Activated CD4-positive, alpha-beta T cell treated with anti-CD3 and anti-CD28 coated beads, Interleukin-10, Interleukin-2, amounts not matched to agents 100 ng/mL and 50 ng/mL, durations not matched to agents 16 hours and 8 hours (primary cell): Measurements from ENCODE around the gene PTPRR.

Source experiments
- DNase-seq: peaks from one replicate; pipeline ENCODE4 v3.0.0-alpha.2; 2020

The PTPRR gene, protein sequence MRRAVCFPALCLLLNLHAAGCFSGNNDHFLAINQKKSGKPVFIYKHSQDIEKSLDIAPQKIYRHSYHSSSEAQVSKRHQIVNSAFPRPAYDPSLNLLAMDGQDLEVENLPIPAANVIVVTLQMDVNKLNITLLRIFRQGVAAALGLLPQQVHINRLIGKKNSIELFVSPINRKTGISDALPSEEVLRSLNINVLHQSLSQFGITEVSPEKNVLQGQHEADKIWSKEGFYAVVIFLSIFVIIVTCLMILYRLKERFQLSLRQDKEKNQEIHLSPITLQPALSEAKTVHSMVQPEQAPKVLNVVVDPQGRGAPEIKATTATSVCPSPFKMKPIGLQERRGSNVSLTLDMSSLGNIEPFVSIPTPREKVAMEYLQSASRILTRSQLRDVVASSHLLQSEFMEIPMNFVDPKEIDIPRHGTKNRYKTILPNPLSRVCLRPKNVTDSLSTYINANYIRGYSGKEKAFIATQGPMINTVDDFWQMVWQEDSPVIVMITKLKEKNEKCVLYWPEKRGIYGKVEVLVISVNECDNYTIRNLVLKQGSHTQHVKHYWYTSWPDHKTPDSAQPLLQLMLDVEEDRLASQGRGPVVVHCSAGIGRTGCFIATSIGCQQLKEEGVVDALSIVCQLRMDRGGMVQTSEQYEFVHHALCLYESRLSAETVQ

DNA sequence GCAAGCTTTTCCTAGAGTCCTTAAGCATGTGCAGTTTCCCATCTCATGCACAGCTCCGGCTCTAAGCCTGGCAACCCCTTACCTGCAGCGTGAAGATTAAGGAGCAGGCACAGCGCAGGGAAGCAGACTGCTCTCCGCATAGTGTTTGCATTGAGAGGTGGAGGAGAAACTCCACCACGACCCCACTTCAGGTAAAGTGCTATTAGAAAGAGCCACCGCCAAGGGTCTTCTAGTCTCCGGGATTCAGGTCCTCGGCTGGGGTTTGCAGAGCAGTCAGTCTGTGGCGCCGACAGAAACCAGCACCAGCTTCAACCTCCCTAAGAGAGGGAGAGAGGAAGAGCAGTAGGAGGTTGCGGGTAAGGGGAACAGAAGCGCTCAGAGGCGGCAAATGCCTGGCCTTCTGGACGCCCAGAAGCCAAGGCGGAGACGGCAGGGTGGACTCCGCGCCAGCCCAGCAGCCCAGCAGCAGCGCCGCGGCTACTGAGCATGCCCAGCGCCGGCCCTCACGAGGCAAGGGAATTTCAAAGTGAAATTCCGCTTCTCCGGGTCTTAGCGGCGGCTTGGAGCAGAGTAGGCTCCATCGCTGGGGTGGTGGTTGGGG is at the start of gene PTPRR:
PTPRR (minus strand) TSS at position 488 of the 601 bp plus-strand sequence; CDS start at position 140, 348 bp downstream.
- no peak for DNase-seq

DNA sequence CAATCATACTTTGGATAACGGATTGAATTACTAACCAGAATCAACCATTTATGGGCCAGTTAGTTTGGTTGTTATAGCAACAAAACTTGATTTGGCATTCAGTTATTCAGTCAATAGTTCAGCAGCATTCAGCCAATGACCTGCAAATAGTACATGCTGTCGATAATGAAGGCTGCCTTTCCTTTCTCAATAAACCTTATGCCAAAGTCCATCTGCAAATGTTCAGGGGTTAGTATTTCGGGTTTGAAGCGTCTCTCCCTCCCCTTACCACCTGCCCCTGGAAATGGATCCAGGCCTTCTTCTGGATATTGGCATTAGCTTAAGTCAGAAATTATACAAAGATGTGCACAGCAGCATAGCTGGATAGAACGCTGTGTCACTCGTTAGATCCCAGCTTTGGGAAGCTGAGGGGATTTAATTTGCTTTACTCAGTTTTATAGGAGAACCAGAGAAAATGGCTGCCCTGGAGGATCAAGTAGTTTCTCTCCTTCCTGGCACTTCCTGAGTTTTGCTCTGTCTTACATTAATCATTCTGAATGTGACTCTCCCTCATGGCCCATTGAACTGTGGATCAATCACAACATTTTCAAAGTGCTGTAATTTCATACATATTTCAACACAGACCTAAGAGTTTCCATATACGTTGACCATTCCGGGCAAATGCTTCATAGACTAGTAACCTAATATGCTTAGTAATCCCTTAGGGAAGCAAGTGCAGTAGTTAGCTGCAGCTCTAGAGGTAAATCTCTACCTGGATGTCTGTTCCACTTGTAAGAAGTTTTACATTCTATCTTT is 46.7 kb upstream of the PTPRR start:
- no peak for DNase-seq

DNA sequence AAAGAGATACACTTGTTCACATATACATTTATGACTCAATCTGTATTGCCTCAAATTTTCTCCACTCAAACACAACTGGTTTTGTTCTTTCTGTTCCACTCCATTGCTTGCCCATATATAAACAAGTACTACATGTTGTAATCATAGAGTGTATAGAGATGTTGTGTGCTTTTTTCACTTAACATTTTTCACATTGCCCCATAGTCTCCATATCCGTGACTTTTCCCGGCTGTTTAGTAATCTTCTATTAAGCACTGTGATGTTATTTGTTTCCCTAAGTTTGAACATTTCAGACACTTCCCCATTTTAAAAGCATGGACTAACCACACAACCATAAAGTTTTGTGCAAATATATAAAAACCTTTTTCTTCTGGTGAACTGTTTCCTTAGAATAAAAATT is 45.5 kb upstream of the PTPRR start:
- DNase-seq: no peak

DNA sequence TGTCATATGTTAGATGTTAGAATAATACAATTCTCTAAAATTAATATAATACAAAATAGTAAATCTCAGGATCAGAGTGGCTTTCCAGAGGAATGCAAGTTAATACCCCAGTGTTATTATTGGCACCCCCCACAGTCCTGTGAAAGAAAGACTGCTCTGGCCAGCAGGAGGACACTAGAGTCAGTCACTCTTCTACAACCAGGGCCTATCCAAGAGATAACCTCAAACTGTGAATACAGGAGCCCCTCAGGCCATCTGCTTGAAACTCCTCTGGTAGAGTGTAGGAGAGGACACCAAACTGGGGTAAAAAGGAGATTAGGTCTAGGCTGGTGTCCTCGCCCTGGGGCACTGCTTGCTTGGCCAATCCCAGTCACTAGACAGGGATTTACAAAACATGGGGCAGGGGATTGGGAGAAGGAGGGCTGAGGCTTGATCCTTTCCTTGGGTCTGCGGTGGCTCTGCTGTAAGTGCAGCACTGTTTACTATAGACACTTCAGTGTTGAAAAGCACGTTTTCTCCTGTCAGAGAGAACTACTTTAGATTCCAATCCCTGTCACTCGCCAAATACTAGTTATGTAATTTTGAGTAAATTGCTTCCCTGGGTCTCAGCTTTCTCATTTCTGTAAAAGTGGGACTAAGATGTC is 44.5 kb upstream of the PTPRR start:
- no peak for DNase-seq

DNA sequence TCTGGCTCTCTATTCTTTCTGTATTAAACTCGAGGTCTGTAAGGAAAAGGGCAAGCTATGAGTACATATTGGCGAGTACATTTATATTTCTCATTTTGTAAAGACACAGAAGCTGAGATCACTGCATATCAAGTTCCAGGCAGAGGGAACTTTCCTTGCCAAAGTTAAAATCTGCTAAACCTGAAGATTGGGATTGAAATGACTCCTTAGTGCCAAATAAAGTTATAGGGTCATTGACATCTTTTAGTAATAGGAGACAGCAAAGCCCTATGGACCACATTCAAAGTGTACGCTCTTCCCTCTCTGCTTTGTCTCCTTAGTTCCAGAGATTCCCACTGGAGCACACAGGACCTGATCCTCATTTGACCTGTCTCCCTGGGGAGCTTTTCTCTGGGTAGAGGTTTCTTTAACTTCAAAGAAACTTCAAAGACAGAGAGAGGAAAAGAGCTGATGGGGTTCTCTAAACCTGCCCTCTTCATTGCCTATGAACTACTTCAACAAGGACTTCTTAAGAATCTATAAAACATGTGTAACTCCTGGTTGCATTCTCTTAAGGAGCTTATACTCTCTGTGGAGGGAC is 42.6 kb upstream of the PTPRR start:
- no peak for DNase-seq

DNA sequence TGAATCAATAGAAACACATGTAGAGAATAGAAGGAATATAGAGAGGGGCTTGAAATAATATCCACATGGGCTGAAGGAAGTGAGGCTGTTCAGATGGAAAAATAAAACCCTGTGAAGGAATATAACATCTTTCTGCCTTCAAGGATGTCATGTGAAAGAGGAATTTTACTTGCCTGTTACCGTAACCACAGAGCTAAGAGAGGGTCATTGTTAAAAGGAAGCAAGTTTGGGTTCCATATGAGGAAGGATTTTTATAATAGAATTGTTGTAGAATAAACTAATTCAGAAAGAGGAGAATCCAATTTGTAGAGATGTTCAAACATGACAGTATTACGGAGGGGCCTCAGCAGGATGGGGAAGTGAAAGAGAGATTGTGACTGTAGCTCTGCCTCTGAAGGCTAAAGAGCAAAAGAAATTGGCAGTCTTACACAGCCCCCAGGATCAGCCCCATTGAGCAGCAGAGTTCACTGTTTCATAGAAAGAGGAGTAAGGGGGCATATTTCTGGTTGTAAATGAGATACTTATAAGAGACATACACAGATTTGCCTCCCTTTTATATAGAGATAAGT is 41.8 kb upstream of the PTPRR start:
- DNase-seq: no peak

DNA sequence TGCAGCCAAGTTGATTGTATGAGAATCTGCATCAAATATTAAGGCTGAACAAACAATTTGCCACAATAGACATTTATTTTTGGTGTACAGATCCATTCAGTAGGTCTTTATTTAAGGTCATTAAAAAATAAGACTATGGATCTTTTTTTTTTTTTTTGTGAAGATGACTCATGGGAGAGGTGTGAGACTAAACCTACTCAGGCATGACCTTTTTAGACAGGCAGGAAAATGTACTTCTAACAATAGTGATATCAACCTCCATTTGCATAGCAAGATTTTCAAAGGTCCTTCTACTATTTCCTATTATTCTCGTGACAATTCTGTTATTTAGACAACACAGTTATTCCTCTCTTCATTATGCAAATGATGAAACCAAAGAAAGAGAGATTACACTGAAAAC is 39.9 kb upstream of the PTPRR start:
- no peak for DNase-seq

DNA sequence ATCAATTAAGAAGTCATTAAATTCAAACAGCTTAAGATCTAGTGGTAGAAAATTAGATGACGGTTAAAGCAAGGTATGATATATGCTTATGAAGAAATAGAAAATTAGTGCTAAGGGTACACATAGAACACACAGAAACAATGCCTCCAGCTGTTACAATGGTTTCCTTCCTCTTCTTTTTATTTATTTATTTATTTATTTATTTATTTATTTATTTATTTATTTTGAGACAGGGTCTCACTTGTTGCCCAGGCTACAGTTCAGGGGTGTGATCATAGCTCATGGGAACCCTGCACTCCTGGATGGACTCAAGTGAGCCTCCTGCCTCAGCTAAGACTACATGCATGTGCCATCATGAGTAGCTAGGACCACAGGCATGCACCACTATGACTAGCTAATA is 34.9 kb upstream of the PTPRR start:
- DNase-seq: no peak

DNA sequence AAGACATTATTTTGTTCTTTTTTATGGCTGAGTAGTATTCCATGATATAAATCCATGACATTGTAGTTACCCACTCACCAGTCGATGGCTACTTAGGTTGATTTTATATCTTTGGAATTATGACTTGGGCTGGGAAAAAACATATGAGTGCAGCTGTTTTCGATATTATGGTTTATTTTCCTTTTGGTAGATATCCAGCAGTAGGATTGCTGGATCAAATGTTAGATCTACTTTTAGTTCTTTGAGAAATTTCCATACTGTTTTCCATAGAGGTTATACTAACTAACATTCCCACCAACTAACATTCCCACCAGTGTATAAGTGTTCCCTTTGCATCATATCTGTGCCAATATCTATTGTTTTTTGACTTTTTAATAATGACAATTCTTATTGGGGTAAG is 29.9 kb upstream of the PTPRR start:
- no peak for DNase-seq

DNA sequence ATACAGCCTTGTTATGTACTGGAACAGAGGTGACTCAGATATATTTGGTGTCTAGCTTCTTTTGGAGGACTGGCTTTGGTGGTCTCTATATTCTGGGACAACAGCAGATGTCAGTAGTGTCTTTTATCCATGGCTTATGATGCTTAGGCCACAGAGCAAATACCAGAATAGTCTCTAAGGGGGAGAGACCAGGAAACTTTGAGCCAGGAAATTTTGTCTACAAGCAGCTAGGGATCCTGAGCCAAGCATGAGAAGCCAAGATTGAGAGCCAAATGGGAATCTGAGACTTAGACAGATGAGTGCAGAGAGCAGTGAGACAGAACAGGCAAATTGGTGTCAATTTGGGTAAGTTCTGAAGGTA is 28.4 kb upstream of the PTPRR start:
- DNase-seq: no peak

DNA sequence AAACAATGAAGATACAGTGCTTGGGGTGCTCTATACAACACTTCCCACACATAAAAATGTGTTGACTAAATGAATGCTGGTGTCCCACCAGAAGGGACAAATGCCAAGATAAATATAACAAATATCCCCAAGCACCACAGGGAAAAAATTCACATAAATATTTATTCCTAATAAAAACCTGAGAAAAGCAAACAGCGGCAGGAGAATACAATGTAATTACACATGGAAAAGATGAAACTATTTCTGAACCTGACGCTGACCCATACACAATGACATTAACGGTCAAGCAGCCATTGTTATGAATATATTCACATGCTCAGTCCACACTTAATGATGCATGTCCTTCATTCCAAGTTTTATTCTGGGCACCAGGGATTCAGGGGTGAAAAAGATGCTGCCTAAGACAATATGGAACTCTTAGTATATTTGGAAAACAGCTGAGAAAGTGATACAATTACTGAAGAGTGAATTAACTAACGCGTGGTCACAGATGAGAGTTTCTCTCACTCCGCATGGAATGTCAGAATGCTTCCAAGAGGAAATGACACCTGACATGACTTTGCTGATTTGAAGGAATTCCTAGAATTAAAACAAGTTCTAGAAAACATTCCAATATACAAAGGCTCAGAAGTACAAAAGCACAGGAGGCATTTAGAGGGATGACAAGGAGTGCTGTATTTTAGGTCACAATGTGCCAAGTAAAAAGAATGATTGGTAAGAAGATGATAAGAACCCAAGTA is 27.9 kb upstream of the PTPRR start:
- no peak for DNase-seq

DNA sequence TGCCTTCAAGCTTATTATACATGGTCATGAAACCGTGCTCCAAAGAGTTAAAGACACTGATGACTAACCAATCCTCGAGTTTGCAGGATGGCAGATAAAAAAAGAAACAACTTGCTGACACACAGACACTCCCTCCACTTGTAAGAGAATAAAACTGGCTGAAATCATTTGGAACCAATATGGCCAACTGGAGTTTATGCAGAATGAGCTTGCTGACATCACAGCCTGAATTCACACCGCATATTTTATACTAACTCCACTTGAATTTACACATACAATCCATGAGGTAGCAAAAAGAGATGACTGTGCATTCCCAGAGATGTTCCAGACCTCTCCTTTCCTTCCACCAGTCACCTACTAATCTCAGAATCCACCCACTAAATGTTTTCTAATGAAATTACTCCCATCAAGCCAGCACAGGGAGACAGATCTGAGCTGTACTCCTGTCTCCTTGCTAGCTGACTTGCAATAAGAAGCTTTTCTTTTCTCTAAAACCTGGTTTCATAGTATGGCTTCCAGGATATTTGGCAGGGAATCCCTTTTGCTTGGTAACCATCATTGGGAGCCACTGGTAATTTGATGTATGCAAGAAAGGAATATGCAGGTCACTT is 15.8 kb upstream of the PTPRR start:
- DNase-seq: no peak

DNA sequence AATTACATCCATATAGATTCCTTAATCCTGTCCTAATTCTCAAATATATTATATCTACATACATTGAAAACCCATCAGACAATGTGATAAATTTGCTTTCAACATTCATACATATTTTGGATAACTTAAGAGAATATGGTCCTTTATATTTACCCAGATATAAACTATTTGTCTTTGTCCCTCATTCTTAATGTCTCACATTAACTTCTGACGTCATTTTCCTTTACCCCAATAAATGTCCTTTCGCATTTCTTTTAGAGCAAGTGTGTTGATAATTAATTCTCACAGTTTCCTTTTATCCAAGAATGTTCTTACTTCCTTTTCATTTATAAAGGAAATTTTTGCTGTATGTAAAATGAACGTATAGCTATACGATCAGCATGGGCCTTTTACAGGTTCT is 12.6 kb upstream of the PTPRR start:
- DNase-seq: no peak

DNA sequence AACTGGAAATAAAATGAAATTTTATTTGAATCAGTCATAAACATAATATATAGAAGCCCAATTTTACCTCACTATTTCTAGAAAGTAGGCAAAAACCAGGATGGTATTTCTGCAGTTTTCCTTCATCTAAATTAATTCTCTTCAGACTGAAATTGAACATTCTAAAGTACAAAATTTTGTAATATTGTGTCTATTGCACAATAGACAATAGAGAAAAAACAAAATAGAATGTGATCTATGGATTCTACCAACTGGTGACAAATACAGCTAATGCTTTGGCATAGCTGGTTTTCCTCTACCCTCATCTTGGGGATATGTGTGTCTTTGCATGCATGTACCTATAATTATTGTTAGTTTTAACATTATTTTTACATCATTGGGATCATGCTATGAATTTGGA is 8.5 kb upstream of the PTPRR start:
- no peak for DNase-seq

DNA sequence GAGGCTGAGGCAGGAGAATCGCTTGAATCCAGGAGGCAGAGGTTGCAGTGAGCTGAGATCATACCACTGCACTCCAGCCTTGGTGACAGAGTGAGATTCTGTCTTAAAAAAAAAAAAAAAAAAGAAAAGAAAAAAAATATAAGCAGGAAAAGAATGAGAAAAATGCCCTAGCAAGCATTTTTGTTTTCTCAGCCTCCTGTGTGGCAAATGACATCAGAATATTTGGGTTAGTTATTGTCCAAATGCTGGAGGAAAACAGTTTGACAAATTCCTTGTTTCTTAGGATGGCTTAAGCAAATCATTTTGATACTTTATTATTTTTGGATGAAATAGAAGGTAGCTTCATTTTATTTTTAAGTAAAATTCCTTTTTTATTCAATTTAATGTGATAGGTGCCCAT is 7.5 kb upstream of the PTPRR start:
- no peak for DNase-seq

DNA sequence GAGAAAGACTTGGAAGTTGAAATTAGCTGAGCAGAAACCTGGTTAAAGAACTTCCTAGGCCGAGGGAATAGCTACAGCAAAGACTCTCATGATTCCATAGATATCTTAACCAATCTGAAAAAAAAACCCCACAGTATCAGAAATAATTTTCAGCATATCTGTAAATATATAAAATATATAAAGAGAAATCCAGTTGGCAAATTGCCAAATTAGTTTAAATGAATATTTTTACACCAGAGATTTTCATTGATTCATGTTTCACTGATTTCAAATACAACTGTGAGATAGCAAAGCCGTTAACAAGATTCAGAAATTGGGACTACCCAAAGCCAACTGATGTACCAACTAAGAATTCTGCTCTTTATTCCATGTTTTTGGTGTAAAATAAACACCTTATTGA is 6.8 kb upstream of the PTPRR start:
- DNase-seq: no peak

DNA sequence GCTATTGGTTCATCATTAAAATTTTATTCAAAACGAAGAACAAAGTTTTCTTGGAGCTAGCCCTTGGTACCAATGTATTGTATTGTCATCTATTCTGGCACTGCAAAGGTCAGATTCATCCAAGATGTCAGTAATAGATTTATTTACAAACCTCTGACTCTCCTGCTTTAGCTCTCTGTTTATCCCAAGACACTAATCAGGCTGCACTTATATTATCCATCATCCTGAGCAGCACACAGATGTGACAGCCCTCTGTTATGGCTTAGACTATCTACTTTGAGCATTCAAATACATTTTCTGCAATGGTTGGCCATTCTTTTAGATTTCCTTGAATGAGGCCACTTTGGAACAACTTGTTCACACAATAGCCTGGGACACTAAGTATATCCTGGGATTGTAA is 5.0 kb upstream of the PTPRR start:
- DNase-seq: no peak

DNA sequence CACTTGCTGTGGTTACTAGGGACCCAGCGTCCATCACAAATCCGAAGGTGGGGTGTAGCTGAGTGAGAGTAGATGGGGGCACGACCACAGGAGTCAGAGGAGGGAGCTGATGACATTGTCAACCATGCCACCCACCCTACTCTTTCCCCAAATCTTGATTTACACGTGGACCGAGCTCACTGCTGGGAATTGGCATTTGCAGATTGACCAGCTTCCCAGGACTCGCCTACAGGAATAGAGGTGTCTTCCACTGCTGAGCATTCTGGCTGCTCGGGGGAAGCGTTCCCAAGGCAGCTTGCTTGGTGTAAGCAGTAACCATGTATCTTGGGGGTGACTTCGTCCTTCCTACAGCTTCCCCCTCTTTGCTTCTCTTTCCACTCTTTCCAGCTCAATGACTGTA is 353 bp upstream of the PTPRR start:
- no peak for DNase-seq

DNA sequence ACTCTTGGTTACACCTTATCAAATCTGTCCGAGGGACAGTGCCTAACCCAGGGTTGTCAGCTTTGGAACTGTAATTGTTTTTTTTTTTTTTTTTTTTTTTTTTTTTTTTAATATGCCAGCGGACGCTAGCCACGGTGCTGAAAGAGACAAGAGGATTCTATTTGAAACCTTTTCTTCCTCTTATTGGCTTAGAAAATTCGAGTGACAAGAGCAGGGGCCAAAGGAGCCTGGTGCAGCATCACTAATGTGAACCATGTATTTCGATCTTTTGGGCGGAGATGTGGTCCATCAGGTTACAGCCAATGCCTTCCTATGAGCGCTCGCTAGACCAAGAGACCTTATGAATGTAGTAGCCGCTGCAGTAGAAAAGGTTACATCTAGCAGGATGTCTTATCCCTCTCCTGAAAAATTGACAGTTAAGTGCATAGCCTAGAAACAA is 922 bp downstream of the PTPRR start:
- DNase-seq: no peak

DNA sequence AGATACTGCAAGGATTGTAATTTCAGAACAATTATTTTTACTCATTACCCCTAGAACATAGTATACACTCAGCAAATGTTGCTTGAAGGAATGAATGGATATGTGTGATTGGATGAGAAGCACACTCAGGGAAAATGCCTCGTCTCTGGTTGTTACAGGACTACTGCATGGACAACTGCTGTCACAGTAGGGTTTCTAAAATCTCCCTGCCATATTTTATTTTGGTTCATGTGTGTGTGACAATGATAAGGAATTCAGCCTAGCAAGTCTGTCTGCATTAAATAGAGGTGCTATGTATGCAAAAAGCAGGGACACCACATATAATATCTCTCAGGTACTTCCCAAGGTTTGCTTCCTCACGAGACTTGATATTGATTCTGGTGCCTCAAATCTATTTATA is 1.4 kb downstream of the PTPRR start:
- no peak for DNase-seq

DNA sequence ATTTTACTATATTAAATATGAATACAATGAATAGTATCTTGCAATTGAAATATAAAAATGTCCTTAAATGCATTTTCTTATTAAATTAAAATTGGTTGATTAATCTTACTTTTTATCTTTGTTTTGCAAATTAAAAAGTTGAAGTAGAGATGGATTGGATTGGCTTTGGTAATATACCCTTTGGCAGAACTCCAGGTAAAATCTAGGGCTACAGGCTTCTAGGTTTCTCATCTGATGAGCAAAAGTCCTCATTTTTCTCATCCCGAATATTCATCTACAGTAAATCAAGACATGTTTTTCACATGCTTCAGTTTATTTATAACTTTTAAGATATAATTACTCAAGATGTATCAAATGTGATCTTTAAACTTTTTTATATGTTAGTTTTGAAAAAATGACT is 2.2 kb downstream of the PTPRR start:
- no peak for DNase-seq
